ENCODE measurements around the gene ARMC7. TPM values are rescaled to one million over a fixed set of nuclear protein-coding genes. Genes with fewer than 3 reads are reported as not detected.

Gene ARMC7
- total RNA-seq, 1 experiment from 2014 or later = 22.8 TPM

DNA sequence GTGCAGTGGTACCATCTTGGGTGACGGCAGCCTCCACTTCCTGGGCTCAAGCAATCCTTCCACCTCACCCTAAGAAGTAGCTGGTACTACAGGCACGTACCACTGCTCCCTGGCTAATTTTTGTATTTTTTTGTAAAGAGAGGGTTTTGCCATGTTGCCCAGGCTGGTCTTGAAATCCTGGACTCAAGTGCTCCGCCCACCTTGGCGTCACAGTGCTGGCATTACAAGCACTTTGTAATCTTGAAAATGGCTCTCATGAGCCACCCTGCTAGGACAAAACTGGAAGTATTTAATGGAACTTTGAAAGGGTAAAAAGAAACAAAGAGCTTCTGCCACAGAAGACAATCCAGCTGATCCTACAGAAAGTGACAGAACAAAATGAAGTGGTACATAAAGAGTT is 63.8 kb downstream of the ARMC7 start:
- Histone ChIP-seq H3K4me1 (ENCODE audit: insufficient read depth, low read length) (no peaks in the 10 kb centered on the region), H3K23me2 (ENCODE audit: insufficient read length, low read depth, low read length, poor library complexity, severe bottlenecking) (no peaks in the 10 kb centered on the region), H3K27me3 (ENCODE audit: insufficient read depth, low read length) (no peaks in the 10 kb centered on the region), H2BK12ac (ENCODE audit: insufficient read length, low read depth, low read length) (no peak overlapping the region), H2BK120ac (ENCODE audit: low read depth, low read length, poor library complexity, severe bottlenecking) (no peak overlapping the region), H3T11ph (ENCODE audit: low read length) (no peak overlapping the region), H3K79me2 (ENCODE audit: insufficient read depth, low read length) (peaks cover 9% of the 10 kb centered on the region; the same call in 1 of the 2 replicates), H2BK15ac (ENCODE audit: low read depth, low read length) (no peak overlapping the region), H4K20me1 (ENCODE audit: control insufficient read depth, insufficient read depth, insufficient read length) (no peaks in the 10 kb centered on the region), H3K79me1 (ENCODE audit: insufficient read depth, low read depth, low read length, poor library complexity, severe bottlenecking) (peaks cover 18% of the 10 kb centered on the region), H3K14ac (ENCODE audit: insufficient read depth, low read length) (no peak overlapping the region), H3K9ac (ENCODE audit: extremely low read depth, insufficient read length, low read length) (no peak overlapping the region), H4K8ac (replicated peaks; ENCODE audit: insufficient read length, low read depth, low read length) (no peak overlapping the region), H4K91ac (ENCODE audit: insufficient read length, low read depth, low read length) (no peak overlapping the region), H4K5ac (ENCODE audit: insufficient read length, low read depth, low read length) (no peak overlapping the region), H2BK20ac (ENCODE audit: low read depth, low read length, poor library complexity, severe bottlenecking) (no peak overlapping the region), H2AFZ (ENCODE audit: low read length) (no peak overlapping the region), H3K27ac (ENCODE audit: insufficient read length, low read depth, low read length) (no peak overlapping the region), H3K4ac (ENCODE audit: low read depth, low read length) (no peak overlapping the region), H3K18ac (ENCODE audit: insufficient read length, low read depth, low read length) (no peak overlapping the region), H2AK5ac (ENCODE audit: insufficient read length, low read length) (no peak overlapping the region), H2BK5ac (ENCODE audit: insufficient read length, low read length) (no peak overlapping the region), H3K56ac (ENCODE audit: insufficient read length, low read depth, low read length) (no peak overlapping the region), H3K9me3 (ENCODE audit: control insufficient read depth, low read depth, low read length) (no peaks in the 10 kb centered on the region), H3K4me2 (ENCODE audit: insufficient read depth, insufficient read length, low read length) (no peak overlapping the region), H3K23ac (ENCODE audit: insufficient read length, low read depth, low read length) (no peak overlapping the region)
- Mint-ChIP-seq H3K4me3 (no peak overlapping the region), H3K27me3 (ENCODE audit: low read depth) (no peaks in the 10 kb centered on the region), H3K36me3 (ENCODE audit: insufficient read depth in 1 of 3, low read depth in 3 of 3) (peaks cover 44 to 76% (median 63%) of the 10 kb centered on the region in 3 experiments), H3K9me3 (no peaks in the 10 kb centered on the region), H3K27ac (peak overlapping the region in 1 of 3 experiments; percentile 61; a peak in 3 of 7 replicates), H3K4me1 (peaks cover 0 to 3% of the 10 kb centered on the region in 2 experiments; a peak in 2 of 4 replicates)
- no peak for DNase-seq
- WGBS (ENCODE audit: extremely low coverage, insufficient read length, low lambda C conversion rate) = no CpG with 5 or more reads among the region's 4 CpGs
- TF ChIP-seq CTCF (conservative IDR thresholded peaks at IDR 0.05) = no peak
